Caco-2 (cell line): ENCODE results near the gene MEGF11. TPM values are rescaled to one million over a fixed set of nuclear protein-coding genes. Genes with fewer than 3 reads are reported as not detected.

Source experiments
- BruUV-seq: library from RNA; stranded (reverse); fragments of 400-500 nt; replicated peaks from 2 replicates; lab custom pipeline; 2021; lab: Mats Ljungman, UMichigan
- CTCF ChIA-PET: fragments of 300-600 bp; sonication (Branson Sonifier 250); formaldehyde crosslinking; loops from one replicate; lab custom pipeline; 2022; ENCODE audit warnings: antibody characterized with exemption; lab: Charles Lee
- POLR2A ChIA-PET: fragments of 300-600 bp; sonication (Branson Sonifier 250); formaldehyde crosslinking; loops from one replicate; lab custom pipeline; 2022; ENCODE audit warnings: antibody characterized with exemption; lab: Charles Lee
- DNase-seq, 2 experiments: peaks; one replicate each; pipeline versions ENCODE4 v3.0.0 to v3.0.0-alpha.2; 2020 to 2022
- H3K27me3 ChIP-seq: replicated peaks from 2 replicates; pipeline ENCODE4 v1.6.0; 2011; ENCODE audit warnings: low read length; ENCODE audit not compliant: control insufficient read depth, insufficient read depth
- H3K36me3 ChIP-seq: 2 replicates; pipeline ENCODE4 v1.5.1; 2011; ENCODE audit warnings: low read length; ENCODE audit not compliant: control insufficient read depth, insufficient read depth
- H3K4me1 ChIP-seq: fragments of 250-450 bp; sonication (Bioruptor Pico); 2 replicates; pipeline ENCODE4 v1.5.1; 2020; ENCODE audit warnings: mild to moderate bottlenecking
- H3K4me3 ChIP-seq: 2 replicates; pipeline ENCODE4 v1.5.1; 2011; ENCODE audit warnings: low read depth, mild to moderate bottlenecking, control low read depth, low read length
- H3K9me3 ChIP-seq: fragments of 250-450 bp; sonication (Bioruptor Pico); 2 replicates; pipeline ENCODE4 v1.5.1; 2020; ENCODE audit warnings: mild to moderate bottlenecking, moderate library complexity
- H3K27ac Mint-ChIP-seq: one replicate; pipeline ENCODE4 v1.8.0; 2022; ENCODE audit warnings: mixed read lengths; ENCODE audit not compliant: unreplicated experiment
- H3K27me3 Mint-ChIP-seq: one replicate; pipeline ENCODE4 v1.8.0; 2022; ENCODE audit warnings: mixed read lengths; ENCODE audit not compliant: insufficient read depth, unreplicated experiment
- H3K36me3 Mint-ChIP-seq: one replicate; pipeline ENCODE4 v1.8.0; 2022; ENCODE audit warnings: mild to moderate bottlenecking, mixed read lengths; ENCODE audit not compliant: insufficient read depth, unreplicated experiment
- H3K4me1 Mint-ChIP-seq: one replicate; pipeline ENCODE4 v1.8.0; 2022; ENCODE audit warnings: low read depth, mixed read lengths; ENCODE audit not compliant: unreplicated experiment
- H3K4me3 Mint-ChIP-seq: one replicate; pipeline ENCODE4 v1.8.0; 2022; ENCODE audit warnings: mild to moderate bottlenecking, moderate library complexity, mixed read lengths; ENCODE audit not compliant: unreplicated experiment
- H3K9me3 Mint-ChIP-seq: one replicate; pipeline ENCODE4 v1.8.0; 2022; ENCODE audit warnings: mixed read lengths; ENCODE audit not compliant: unreplicated experiment
- intact Hi-C: fragments of 100-400 bp; cut with micrococcal nuclease; formaldehyde crosslinking; loops from one replicate; pipeline ENCODE4 v1.10.0; 2022; ENCODE audit not compliant: unreplicated experiment
- total RNA-seq: library from RNA; stranded (reverse); gene quantifications from 2 replicates; pipeline ENCODE4 v1.2.3, GENCODE V29; 2022
- TF ChIP-seq, protein P1 (sequence below), 2 experiments: fragments of 200-600 bp in 1 of 2; IDR thresholded peaks; 1 replicate in 1 of 2; 2 replicates in 1 of 2; pipeline versions ENCODE4 v1.5.1 to v1.8.0; 2011 to 2022; ENCODE audit warnings: antibody characterized with exemption in 1 of 2, control low read depth in 1 of 2, inconsistent platforms in 1 of 2, low read depth in 1 of 2, low read length in 1 of 2, mild to moderate bottlenecking in 1 of 2, moderate library complexity in 1 of 2; ENCODE audit not compliant: insufficient read depth in 1 of 2, severe bottlenecking in 1 of 2, unreplicated experiment in 1 of 2

The MEGF11 gene
- total RNA-seq, 1 experiment from 2014 or later, result 0.66 TPM

DNA sequence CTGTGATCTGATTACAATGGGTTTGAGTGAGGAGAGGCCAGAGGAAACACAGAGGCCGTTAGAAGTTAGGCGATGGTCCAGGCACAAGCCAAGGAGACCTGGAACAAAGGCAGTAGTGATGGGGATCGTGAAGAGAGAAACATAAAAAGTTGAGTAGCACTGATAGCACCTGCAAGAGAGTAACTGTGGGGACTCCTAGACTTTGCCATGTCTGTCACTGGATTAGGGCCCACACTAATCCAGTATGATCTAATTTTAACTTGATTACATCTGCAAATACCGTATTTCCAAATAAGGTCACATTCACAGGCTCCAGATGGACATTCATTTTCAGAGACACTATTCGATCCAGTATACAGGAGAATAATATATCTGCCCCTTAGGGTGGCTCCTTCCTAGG lies 239.5 kb downstream of the MEGF11 start:
- H3K9me3 Mint-ChIP-seq, result no peaks in the 10 kb centered on the region
- H3K9me3 ChIP-seq, result no peaks in the 10 kb centered on the region
- TF ChIP-seq, protein P1, sequence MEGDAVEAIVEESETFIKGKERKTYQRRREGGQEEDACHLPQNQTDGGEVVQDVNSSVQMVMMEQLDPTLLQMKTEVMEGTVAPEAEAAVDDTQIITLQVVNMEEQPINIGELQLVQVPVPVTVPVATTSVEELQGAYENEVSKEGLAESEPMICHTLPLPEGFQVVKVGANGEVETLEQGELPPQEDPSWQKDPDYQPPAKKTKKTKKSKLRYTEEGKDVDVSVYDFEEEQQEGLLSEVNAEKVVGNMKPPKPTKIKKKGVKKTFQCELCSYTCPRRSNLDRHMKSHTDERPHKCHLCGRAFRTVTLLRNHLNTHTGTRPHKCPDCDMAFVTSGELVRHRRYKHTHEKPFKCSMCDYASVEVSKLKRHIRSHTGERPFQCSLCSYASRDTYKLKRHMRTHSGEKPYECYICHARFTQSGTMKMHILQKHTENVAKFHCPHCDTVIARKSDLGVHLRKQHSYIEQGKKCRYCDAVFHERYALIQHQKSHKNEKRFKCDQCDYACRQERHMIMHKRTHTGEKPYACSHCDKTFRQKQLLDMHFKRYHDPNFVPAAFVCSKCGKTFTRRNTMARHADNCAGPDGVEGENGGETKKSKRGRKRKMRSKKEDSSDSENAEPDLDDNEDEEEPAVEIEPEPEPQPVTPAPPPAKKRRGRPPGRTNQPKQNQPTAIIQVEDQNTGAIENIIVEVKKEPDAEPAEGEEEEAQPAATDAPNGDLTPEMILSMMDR (IDR thresholded peaks at IDR 0.05; ENCODE audit: insufficient read depth in 1 of 2, low read depth in 1 of 2, low read length in 1 of 2, severe bottlenecking in 1 of 2, unreplicated experiment in 1 of 2), result no peak
- H3K27ac Mint-ChIP-seq, result no peak overlapping the region
- no TSS peak for BruUV-seq
- ChIA-PET CTCF (no interaction called here), POLR2A (no interaction called here)
- DNase-seq, result no peak
- H3K4me1 Mint-ChIP-seq, result no peaks in the 10 kb centered on the region
- H3K4me3 ChIP-seq, result no peak overlapping the region
- H3K4me1 ChIP-seq, result no peaks in the 10 kb centered on the region
- intact Hi-C loops, result no loop called here
- no peaks in the 10 kb centered on the region for H3K36me3 Mint-ChIP-seq
- peaks cover 8% of the 10 kb centered on the region for H3K27me3 Mint-ChIP-seq
- no peaks in the 10 kb centered on the region for H3K36me3 ChIP-seq
- H3K27me3 ChIP-seq, result no peaks in the 10 kb centered on the region; the same call in 1 of the 2 replicates
- no peak overlapping the region for H3K4me3 Mint-ChIP-seq

DNA sequence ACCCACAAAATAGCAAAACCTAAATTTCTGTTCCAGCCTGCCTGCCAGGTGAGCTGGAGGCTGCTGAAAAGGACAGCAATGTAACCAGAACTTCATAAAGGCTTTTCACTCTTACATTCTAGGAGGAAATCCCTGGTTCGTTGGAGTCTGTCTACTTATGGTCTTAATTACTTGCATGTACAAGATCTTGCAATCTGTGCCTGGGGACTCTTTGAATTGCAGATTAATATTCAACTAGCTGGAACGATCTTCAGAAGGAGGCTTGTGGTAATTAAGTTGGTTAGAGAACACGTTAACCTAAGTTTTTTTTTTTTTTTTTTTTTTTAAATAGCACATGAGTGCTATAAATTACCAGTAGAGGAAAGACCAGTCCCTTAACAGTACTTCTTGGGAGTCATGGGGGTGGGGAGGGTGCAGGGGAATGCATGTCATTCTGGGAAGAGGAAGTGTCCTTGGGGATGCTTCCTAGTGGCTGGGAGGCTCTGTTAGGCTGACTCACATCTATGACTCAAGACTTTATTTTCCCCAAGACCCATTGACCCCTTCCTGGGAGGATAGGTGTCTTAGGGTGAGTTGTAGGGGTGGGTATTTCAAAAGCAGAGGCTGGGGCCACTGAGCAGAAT lies 244.5 kb downstream of the MEGF11 start:
- DNase-seq, result no peak
- no peaks in the 10 kb centered on the region for H3K4me1 Mint-ChIP-seq

DNA sequence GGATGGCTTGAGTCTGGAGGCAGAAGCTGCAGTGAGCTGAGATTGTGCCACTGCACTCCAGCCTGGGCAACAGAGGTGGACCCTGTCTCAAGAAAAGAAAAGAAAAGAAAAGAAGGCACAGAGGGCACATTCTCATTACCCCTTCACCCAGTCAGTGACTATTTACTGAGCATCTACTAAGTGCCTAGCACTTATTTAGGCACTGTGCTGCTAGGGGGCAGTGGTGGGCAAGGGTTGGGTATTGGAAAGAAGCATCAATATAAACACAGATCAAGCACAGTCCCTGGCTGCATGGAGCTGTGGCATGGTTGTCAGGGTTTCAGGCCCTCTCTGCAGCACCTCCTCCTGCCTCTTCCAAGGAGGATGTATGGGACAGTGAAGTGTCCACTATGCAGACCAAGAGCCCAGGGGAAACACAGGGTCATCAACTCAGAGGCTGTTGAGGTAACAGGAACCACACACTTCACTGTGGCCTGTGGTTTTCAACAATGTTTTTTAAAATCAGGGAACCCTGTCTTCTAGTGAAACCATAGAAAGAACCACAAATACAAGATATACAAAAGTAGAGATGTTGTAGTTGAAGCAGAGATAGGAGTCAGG lies 245.8 kb downstream of the MEGF11 start:
- TF ChIP-seq, protein P1 (IDR thresholded peaks at IDR 0.05; ENCODE audit: insufficient read depth in 1 of 2, low read depth in 1 of 2, low read length in 1 of 2, severe bottlenecking in 1 of 2, unreplicated experiment in 1 of 2), result no peak
- BruUV-seq, result no TSS peak
- H3K27ac Mint-ChIP-seq, result no peak overlapping the region
- no peak for DNase-seq
- no peak overlapping the region for H3K4me3 Mint-ChIP-seq
- H3K27me3 ChIP-seq, result no peaks in the 10 kb centered on the region
- H3K4me1 Mint-ChIP-seq, result no peaks in the 10 kb centered on the region
- no peaks in the 10 kb centered on the region for H3K36me3 ChIP-seq
- no peak overlapping the region for H3K4me3 ChIP-seq
- H3K9me3 Mint-ChIP-seq, result no peaks in the 10 kb centered on the region
- H3K27me3 Mint-ChIP-seq, result peaks cover 2% of the 10 kb centered on the region
- intact Hi-C loops, result no loop called here
- no peaks in the 10 kb centered on the region for H3K36me3 Mint-ChIP-seq
- POLR2A ChIA-PET, result no interaction called here
- no peaks in the 10 kb centered on the region for H3K4me1 ChIP-seq
- H3K9me3 ChIP-seq, result no peaks in the 10 kb centered on the region
- CTCF ChIA-PET, result no interaction called here

More for the DNA sequence above, 244.5 kb downstream of the MEGF11 start:
- Histone ChIP-seq H3K9me3 (no peaks in the 10 kb centered on the region), H3K27me3 (no peaks in the 10 kb centered on the region), H3K36me3 (no peaks in the 10 kb centered on the region), H3K4me3 (no peak overlapping the region), H3K4me1 (no peaks in the 10 kb centered on the region)
- peaks cover 7% of the 10 kb centered on the region for H3K27me3 Mint-ChIP-seq
- intact Hi-C loops, result no loop called here
- TF ChIP-seq, protein P1 (IDR thresholded peaks at IDR 0.05; ENCODE audit: insufficient read depth in 1 of 2, low read depth in 1 of 2, low read length in 1 of 2, severe bottlenecking in 1 of 2, unreplicated experiment in 1 of 2), result no peak
- CTCF ChIA-PET, result no interaction called here
- POLR2A ChIA-PET, result no interaction called here
- H3K4me3 Mint-ChIP-seq, result no peak overlapping the region
- no TSS peak for BruUV-seq
- H3K27ac Mint-ChIP-seq, result no peak overlapping the region
- H3K36me3 Mint-ChIP-seq, result no peaks in the 10 kb centered on the region
- H3K9me3 Mint-ChIP-seq, result no peaks in the 10 kb centered on the region
